SK-N-SH treated with all-trans-retinoic acid at 6 μM for 48 hours (cell line): Measurements from ENCODE around the gene ARFRP1.

ENCODE experiments used
- ATAC-seq: fragments of 200-7000 bp; cut with Tn5 transposase; 3 replicates; pipeline ENCODE4 v1.9.1; 2020; ENCODE audit warnings: mild to moderate bottlenecking, moderate library complexity
- ARNTL ChIP-seq: fragments of 450-650 bp; formaldehyde crosslinking; IDR thresholded peaks from 2 replicates; pipeline ENCODE4 v1.5.0; 2020; ENCODE audit warnings: low read depth, mild to moderate bottlenecking, moderate library complexity, borderline replicate concordance
- BACH2 ChIP-seq: fragments of 250-450 bp; sonication (Bioruptor Pico); IDR thresholded peaks from 2 replicates; pipeline ENCODE4 v1.9.0; 2021; ENCODE audit warnings: mild to moderate bottlenecking, borderline replicate concordance
- CREB5 ChIP-seq: fragments of 250-450 bp; sonication (Bioruptor Pico); IDR thresholded peaks from 2 replicates; pipeline ENCODE4 v1.5.1; 2020; ENCODE audit warnings: low read depth, mild to moderate bottlenecking, moderate library complexity
- CSDC2 ChIP-seq: fragments of 250-450 bp; sonication (Bioruptor Pico); IDR thresholded peaks from 2 replicates; pipeline ENCODE4 v1.5.0; 2020; ENCODE audit warnings: mild to moderate bottlenecking, moderate library complexity
- CSRNP3 ChIP-seq: fragments of 250-450 bp; sonication (Bioruptor Pico); IDR thresholded peaks from 2 replicates; pipeline ENCODE4 v1.5.1; 2021; ENCODE audit warnings: mild to moderate bottlenecking, moderate library complexity
- ESRRG ChIP-seq: fragments of 250-450 bp; sonication (Bioruptor Pico); IDR thresholded peaks from 2 replicates; pipeline ENCODE4 v1.6.1; 2021; ENCODE audit warnings: mild to moderate bottlenecking
- GLIS3 ChIP-seq: fragments of 250-450 bp; sonication (Bioruptor Pico); IDR thresholded peaks from 2 replicates; pipeline ENCODE4 v1.5.0; 2020; ENCODE audit warnings: mild to moderate bottlenecking, moderate library complexity
- ISL1 ChIP-seq: fragments of 250-450 bp; sonication (Bioruptor Pico); IDR thresholded peaks from 2 replicates; pipeline ENCODE4 v2.1.2; 2022; ENCODE audit warnings: mild to moderate bottlenecking, moderate library complexity
- PATZ1 ChIP-seq: fragments of 250-450 bp; sonication (Bioruptor Pico); IDR thresholded peaks from 2 replicates; pipeline ENCODE4 v1.8.0; 2020; ENCODE audit warnings: mild to moderate bottlenecking, moderate library complexity, borderline replicate concordance
- POU6F1 ChIP-seq: fragments of 250-450 bp; sonication (Bioruptor Pico); IDR thresholded peaks from 2 replicates; pipeline ENCODE4 v1.8.0; 2021; ENCODE audit warnings: low read depth, mild to moderate bottlenecking, moderate library complexity, borderline replicate concordance
- RARB ChIP-seq: fragments of 250-450 bp; sonication (Bioruptor Pico); IDR thresholded peaks from 2 replicates; pipeline ENCODE4 v1.8.0; 2021; ENCODE audit warnings: mild to moderate bottlenecking, moderate library complexity
- SNAI2 ChIP-seq: fragments of 250-450 bp; sonication (Bioruptor Pico); IDR thresholded peaks from 2 replicates; pipeline ENCODE4 v1.5.0; 2020; ENCODE audit warnings: mild to moderate bottlenecking, moderate library complexity
- TCF4 ChIP-seq: fragments of 250-450 bp; sonication (Bioruptor Pico); IDR thresholded peaks from 2 replicates; pipeline ENCODE4 v1.8.0; 2021; ENCODE audit warnings: mild to moderate bottlenecking, moderate library complexity, borderline replicate concordance
- TOX ChIP-seq: fragments of 250-450 bp; sonication (Bioruptor Pico); IDR thresholded peaks from 2 replicates; pipeline ENCODE4 v1.8.0; 2021; ENCODE audit warnings: mild to moderate bottlenecking, moderate library complexity, borderline replicate concordance
- TSHZ2 ChIP-seq: fragments of 250-450 bp; sonication (Bioruptor Pico); IDR thresholded peaks from 2 replicates; pipeline ENCODE4 v1.5.0; 2020; ENCODE audit warnings: mild to moderate bottlenecking, moderate library complexity
- ZC3H10 ChIP-seq: fragments of 250-450 bp; sonication (Bioruptor Pico); IDR thresholded peaks from 2 replicates; pipeline ENCODE4 v1.5.1; 2021; ENCODE audit warnings: mild to moderate bottlenecking, moderate library complexity
- ZFP3 ChIP-seq: fragments of 250-450 bp; sonication (Bioruptor Pico); IDR thresholded peaks from 2 replicates; pipeline ENCODE4 v1.5.0; 2020; ENCODE audit warnings: mild to moderate bottlenecking, moderate library complexity
- ZFP30 ChIP-seq: fragments of 450-650 bp; formaldehyde crosslinking; IDR thresholded peaks from 2 replicates; pipeline ENCODE4 v1.5.0; 2022; ENCODE audit warnings: mild to moderate bottlenecking, moderate library complexity
- ZNF565 ChIP-seq: fragments of 450-650 bp; formaldehyde crosslinking; conservative IDR thresholded peaks from 2 replicates; pipeline ENCODE4 v1.5.0; 2020; ENCODE audit warnings: low read depth, mild to moderate bottlenecking, moderate library complexity
- ZNF70 ChIP-seq: fragments of 450-650 bp; formaldehyde crosslinking; IDR thresholded peaks from 2 replicates; pipeline ENCODE4 v1.5.0; 2020; ENCODE audit warnings: mild to moderate bottlenecking, moderate library complexity
- ZNF8 ChIP-seq: fragments of 450-650 bp; formaldehyde crosslinking; IDR thresholded peaks from 2 replicates; pipeline ENCODE4 v1.5.0; 2020; ENCODE audit warnings: mild to moderate bottlenecking, moderate library complexity

Gene ARFRP1

GRCh38 chr20:63711085-63711645 lies 3.4 kb upstream of the ARFRP1 start:
- TF ChIP-seq TOX (CRISPR knock-in tag) (no peak), PATZ1 (no peak), BACH2 (CRISPR knock-in tag) (no peak), ISL1 (no peak), SNAI2 (CRISPR knock-in tag) (no peak), ZNF70 (CRISPR knock-in tag) (no peak), RARB (no peak), CSRNP3 (CRISPR knock-in tag) (no peak), ZNF565 (CRISPR knock-in tag) (no peak), POU6F1 (CRISPR knock-in tag) (no peak), ZFP3 (CRISPR knock-in tag) (no peak), TCF4 (CRISPR knock-in tag) (no peak)
- ATAC-seq, result no peak

- TF ChIP-seq TCF4 (CRISPR knock-in tag), result no peak
- TF ChIP-seq CSRNP3 (CRISPR knock-in tag), result no peak
- no peak for TF ChIP-seq POU6F1 (CRISPR knock-in tag)
- TF ChIP-seq ZFP30 (CRISPR knock-in tag), result no peak
- TF ChIP-seq ZNF8, result no peak
- TF ChIP-seq TOX (CRISPR knock-in tag), result no peak
- TF ChIP-seq ESRRG (CRISPR knock-in tag), result no peak
- no peak for TF ChIP-seq CREB5 (CRISPR knock-in tag)
- TF ChIP-seq ISL1, result no peak
- TF ChIP-seq CSDC2, result no peak
- TF ChIP-seq RARB, result no peak
- no peak for TF ChIP-seq SNAI2 (CRISPR knock-in tag)
- TF ChIP-seq GLIS3 (CRISPR knock-in tag), result no peak
- no peak for TF ChIP-seq ARNTL
- TF ChIP-seq TSHZ2 (CRISPR knock-in tag), result no peak
- TF ChIP-seq ZC3H10 (CRISPR knock-in tag), result no peak
- no peak for TF ChIP-seq BACH2 (CRISPR knock-in tag)
- no peak for TF ChIP-seq PATZ1
- ATAC-seq, result no peak
Measured at GRCh38 chr20:63709149-63709527, 1.4 kb upstream of the ARFRP1 start.
